Amygdala (tissue), 56 donors: Measurements from ENCODE around the gene MYH7.
"Not testable (repeated sequence)": the region's sequence is repeated elsewhere in the genome, so short reads cannot be mapped to it uniquely, and the experiment has no call there.

Experiments used
- DNase-seq, 56 donors: peaks; one replicate each; lab custom pipeline; 2025; lab: John Stamatoyannopoulos, UW

Gene MYH7

DNA sequence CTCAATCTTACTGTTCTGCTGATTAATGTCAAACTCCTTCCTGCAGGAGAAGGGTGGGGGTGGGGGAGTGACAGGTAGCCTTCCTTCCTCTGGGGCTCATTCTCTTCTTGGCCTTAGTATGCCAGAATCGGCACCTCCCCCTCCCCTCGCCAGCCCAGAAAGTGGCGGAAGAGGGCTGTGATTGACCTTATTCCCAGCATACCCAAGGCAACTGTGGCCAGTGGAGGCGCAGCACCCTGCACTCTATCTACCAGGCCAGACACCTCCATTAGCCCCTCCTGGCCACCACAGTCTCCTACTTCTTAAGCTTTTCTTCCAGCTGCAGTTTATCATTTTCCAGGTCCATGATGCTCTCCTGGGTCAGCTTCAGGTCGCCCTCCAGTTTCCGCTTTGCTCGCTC lies 42.8 kb downstream of the MYH7 start:
- DNase-seq: no peak

- not testable (repeated sequence) for DNase-seq
These were observed 45.6 kb downstream of the MYH7 start for GRCh38 chr14:23389871-23390270.

DNA sequence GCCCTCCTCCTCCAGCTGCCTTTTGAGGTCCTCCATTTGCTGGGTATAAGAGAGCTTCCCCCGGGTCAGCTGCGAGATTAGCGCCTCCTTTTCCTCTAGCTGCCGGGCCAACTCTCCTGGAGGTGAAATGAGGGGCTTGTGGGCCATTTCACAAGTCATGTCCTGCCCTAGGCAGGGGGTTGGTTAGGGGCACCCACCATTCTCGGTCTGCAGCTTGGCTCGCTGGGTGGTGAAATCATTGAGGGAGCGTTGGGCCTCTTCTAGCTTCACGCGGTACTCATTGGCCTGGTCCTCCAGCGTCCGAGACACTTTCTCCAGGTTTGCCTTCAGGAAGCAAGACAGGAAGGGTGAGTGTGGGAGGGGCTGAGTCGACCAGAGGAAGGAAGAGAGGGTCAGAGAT lies 46.1 kb downstream of the MYH7 start:
- no peak for DNase-seq

DNA sequence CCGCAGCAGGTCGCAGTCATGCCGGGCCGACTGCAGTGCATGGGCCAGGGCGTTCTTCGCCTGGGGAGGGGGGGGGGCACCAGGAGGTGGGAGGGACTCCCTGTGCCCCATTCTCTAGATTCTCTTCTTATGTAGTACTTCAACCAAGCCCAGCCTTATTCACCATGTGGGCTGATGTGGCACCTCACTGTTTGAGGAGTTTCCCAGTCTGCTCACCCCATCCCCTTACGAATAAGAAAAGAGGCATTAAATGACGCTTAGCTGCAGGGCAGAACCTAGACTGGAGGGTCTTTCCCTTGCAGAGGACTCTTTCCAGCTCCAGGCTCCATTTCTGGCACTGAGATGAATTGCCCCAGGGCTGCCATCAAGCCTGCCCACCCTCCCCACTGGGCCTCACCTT lies 46.5 kb downstream of the MYH7 start:
- no peak for DNase-seq

DNA sequence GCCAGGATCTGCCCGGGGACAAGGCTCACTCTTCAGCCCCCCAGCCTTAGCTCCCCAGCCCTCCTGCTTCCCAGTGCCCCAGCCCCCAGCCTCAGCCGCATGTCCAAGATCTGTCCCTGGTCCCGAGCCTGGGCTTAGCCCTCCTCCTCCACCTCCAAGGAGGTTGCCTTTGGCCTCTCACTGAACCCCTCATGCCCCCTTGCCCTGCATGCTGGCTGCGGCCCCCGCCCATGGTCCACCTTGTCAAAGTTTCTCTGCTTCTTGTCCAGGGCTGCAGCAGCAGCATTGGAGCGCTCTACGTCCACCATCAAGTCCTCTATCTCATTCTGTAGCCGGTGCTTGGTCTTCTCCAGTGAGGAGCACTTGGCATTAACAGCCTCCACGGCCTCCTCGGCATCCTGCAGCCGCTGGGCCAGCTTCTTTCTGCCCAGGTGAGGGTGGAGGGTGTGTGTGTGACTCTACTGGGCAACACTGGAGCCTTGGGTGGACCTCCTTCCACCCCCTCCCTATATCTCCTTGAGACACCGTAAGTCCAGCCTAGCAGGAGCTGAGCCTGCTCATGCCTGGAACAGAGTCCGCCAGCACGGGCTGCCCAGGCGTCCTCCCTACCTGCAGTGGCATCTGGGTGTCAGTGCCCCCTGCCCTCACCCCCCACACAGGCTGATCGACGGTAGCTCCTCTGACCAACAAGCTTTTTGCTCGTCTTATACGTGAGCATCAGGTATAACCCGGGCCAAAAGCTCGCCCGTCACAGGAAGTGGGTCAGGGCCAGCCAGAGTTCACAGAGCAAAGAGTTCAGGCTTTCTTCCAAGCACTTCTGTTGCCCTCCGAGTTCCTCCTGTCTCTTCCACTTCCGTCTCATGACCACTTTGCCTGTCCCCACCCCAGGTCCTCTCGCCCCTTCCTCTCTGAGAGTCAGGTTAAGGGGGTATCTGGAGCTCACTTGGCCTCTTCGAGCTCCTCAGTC lies 47.3 kb downstream of the MYH7 start:
- no peak for DNase-seq

GRCh38 chr14:23386999-23387398 lies 48.5 kb downstream of the MYH7 start:
- DNase-seq: no peak

DNA sequence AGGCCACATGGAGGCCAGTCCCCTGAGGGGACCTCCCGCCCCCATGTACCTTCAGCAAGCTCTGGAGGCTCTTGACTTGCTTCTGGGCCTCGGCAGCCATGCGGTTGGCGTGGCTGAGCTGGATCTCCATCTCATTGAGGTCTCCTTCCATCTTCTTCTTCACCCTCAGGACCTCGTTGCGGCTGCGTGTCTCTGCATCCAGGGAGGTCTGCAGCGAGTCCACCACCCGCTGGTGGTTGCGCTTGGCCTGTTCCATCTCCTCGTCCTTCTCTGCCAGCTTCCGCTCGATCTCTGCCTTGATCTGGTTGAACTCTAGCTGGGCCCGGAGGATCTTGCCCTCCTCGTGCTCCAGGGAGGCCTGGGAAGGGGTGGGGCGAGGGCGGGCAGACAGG lies 49.2 kb downstream of the MYH7 start:
- DNase-seq: not testable (repeated sequence)

GRCh38 chr14:23385642-23386265 lies 49.7 kb downstream of the MYH7 start:
- DNase-seq: no peak

- DNase-seq: no peak
These were observed 50.2 kb downstream of the MYH7 start for GRCh38 chr14:23385244-23385641.

DNA sequence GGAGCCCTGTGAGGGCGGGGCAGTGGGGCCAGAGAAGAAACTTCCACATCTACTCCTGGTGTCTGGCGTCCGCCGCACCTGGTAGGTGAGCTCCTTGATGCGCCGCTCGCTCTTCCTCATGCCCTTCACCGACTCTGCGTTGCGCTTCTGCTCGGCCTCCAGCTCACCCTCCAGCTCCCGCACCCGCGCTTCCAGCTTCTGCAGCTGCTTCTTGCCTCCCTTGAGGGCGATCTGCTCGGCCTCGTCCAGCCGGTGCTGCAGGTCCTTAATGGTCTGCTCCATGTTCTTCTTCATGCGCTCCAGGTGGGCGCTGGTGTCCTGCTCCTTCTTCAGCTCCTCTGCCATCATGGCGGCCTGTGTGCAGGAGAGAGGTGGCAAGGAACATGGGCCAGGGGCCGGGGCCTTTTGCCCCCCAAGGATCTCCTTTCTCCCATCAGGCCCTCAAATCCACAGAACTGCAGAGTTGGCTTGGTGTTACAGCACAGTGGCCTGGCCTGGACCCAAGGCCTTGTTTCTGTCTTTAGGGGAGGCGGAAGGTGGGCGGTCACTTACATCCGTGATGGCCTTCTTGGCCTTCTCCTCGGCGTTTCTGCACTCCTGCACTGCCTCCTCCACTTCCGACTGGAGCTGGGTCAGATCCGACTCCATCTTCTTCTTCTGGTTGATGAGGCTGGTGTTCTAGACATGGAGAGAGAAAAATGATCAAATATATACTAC lies 50.9 kb downstream of the MYH7 start:
- no peak for DNase-seq

DNA sequence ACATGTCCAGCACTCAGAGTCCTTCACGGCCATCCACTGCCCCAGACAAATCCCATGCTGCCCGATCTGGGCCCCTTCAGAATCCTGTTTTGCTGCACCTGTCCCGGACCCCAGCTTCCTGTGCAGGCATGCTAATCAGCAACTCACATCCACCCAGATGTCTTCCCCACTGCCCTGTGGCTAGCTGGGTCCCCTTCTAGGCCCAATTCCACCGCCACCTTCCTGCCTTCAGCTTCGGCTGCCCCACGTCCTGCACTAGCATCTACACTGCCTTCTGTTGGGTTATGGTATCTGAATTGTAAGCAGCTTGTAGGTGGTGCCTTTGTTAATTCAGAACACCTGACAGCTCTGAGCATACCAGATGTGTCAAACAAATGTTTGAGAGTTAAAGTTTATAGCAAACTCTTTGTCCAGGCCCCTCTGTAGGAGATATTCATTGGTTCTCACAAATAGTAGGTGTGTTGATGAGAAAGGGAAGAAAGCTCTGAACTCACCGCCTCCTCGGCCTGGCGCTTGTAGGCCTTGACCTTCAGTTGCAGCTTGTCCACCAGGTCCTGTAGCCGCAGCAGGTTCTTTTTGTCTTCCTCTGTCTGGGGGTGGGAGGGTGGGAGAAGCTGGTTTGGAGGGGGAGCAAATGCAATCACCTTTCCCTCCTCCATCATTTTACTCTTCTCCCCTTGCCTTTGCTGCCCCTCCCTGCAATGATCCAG lies 52.6 kb downstream of the MYH7 start:
- DNase-seq: no peak

DNA sequence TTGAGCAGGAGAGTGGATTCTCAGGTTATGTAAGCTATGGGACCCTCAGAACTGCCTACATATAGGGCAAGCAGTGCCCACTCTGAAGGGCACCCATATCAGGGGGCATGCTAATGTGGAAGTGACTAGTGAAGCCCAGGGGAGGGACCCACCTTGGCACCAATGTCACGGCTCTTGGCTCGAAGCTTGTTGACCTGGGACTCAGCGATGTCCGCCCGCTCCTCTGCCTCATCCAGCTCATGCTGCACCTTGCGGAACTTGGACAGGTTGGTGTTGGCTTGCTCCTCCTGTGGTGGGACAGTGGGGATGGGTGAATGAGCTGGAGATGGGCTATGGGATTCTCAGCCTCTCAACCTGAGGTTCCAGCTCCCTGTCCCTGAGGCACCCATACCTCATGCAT lies 53.2 kb downstream of the MYH7 start:
- DNase-seq: no peak

DNA sequence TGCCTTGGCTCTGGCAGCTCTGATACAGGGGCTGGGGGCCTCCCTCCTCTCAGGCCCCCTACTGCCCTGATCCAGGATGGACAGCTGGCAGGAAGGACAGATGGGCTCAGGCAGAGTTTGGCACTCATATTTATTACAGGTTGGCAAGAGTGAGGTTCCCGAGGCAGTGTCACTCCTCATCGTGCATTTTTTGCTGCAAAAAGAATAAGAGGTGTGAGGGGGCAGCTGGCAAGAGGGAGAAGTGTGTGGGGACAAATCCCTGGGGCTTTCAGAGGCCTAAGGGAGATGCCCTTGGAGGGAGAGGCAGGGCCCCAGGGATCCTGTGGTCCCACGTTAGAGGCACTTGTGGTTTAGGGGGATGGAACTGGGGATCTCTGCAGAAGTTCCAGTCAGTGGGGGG lies 53.6 kb downstream of the MYH7 start:
- DNase-seq: no peak

GRCh38 chr14:23380976-23381375 lies 54.5 kb downstream of the MYH7 start:
- DNase-seq: no peak

- peak in 8 of 56 donors; percentile 5 to 36 (median 26) for DNase-seq
These were observed 55.1 kb downstream of the MYH7 start for GRCh38 chr14:23380197-23380914.

GRCh38 chr14:23379366-23380196 lies 55.9 kb downstream of the MYH7 start:
- peak in 23 of 56 donors; percentile 7 to 61 (median 28) for DNase-seq

GRCh38 chr14:23378612-23379220 lies 56.7 kb downstream of the MYH7 start:
- DNase-seq: peak in 1 of 56 donors; percentile 24
